Measurements from ENCODE around the gene MBOAT1. TPM values are rescaled to one million over a fixed set of nuclear protein-coding genes. Genes with fewer than 3 reads are reported as not detected.

Gene MBOAT1
- total RNA-seq, 2 experiments from 2014 or later = not detected

GRCh38 chr6:20124545-20124944 lies 87.7 kb downstream of the MBOAT1 start:
- H3K4me1 ChIP-seq (ENCODE audit: insufficient read depth, low read length, poor library complexity, severe bottlenecking) = no peaks in the 10 kb centered on the region
- H3K36me3 ChIP-seq (ENCODE audit: insufficient read depth, low read length) = no peaks in the 10 kb centered on the region
- DNase-seq (ENCODE audit: low spot score) = no peak
- no peak overlapping the region for H3K4me3 ChIP-seq (ENCODE audit: low read depth, low read length, poor library complexity, severe bottlenecking)
- ChIA-PET POLR2A (interaction anchor here (0.6 kb wide), 1 partner anchor 504 kb away, joined by 3 read pairs; no protein-coding TSS in a partner anchor), CTCF (ENCODE audit: unreplicated experiment) (no interaction called here)
- H3K79me2 ChIP-seq (ENCODE audit: insufficient read depth, low read depth, low read length) = no peaks in the 10 kb centered on the region
- H3K9me3 ChIP-seq (ENCODE audit: low read length) = no peaks in the 10 kb centered on the region
- no peak overlapping the region for H3K4me2 ChIP-seq (ENCODE audit: low read length)
- no peak overlapping the region for H3K27ac ChIP-seq (ENCODE audit: low read depth, low read length, poor library complexity, severe bottlenecking)
- BruUV-seq (replicated peaks) = no TSS peak
- no peaks in the 10 kb centered on the region for H3K9me2 ChIP-seq (ENCODE audit: insufficient read depth, low read length)
- TF ChIP-seq EZH2phosphoT487 (IDR thresholded peaks at IDR 0.05; ENCODE audit: borderline replicate concordance, low read depth, low read length) = no peak
- TF ChIP-seq CTCF (conservative IDR thresholded peaks at IDR 0.05; ENCODE audit: low read length) = no peak
- H4K20me1 ChIP-seq (ENCODE audit: insufficient read depth, low read length) = no peaks in the 10 kb centered on the region
- no peak overlapping the region for H2AFZ ChIP-seq (ENCODE audit: low read length)
- intact Hi-C loops (cut with micrococcal nuclease; ENCODE audit: unreplicated experiment) = no loop called here

GRCh38 chr6:20119485-20119884 lies 92.8 kb downstream of the MBOAT1 start:
- CTCF ChIA-PET (ENCODE audit: unreplicated experiment) = no interaction called here
- no peaks in the 10 kb centered on the region for H4K20me1 ChIP-seq (ENCODE audit: insufficient read depth, low read length)
- BruUV-seq (replicated peaks) = no TSS peak
- H3K4me1 ChIP-seq (ENCODE audit: insufficient read depth, low read length, poor library complexity, severe bottlenecking) = no peaks in the 10 kb centered on the region
- H3K9me3 ChIP-seq (ENCODE audit: low read length) = no peaks in the 10 kb centered on the region
- no peak overlapping the region for H3K27ac ChIP-seq (ENCODE audit: low read depth, low read length, poor library complexity, severe bottlenecking)
- intact Hi-C loops (cut with micrococcal nuclease; ENCODE audit: unreplicated experiment) = no loop called here
- H3K9me2 ChIP-seq (ENCODE audit: insufficient read depth, low read length) = no peaks in the 10 kb centered on the region
- POLR2A ChIA-PET = interaction anchor here (0.6 to 1.6 kb wide), 2 partner anchors 13 to 123 kb away, joined by 3 to 5 read pairs; no protein-coding TSS in a partner anchor
- no peak overlapping the region for H3K4me2 ChIP-seq (ENCODE audit: low read length)
- no peaks in the 10 kb centered on the region for H3K79me2 ChIP-seq (ENCODE audit: insufficient read depth, low read depth, low read length)
- H3K36me3 ChIP-seq (ENCODE audit: insufficient read depth, low read length) = no peaks in the 10 kb centered on the region
- DNase-seq (ENCODE audit: low spot score) = no peak
- no peak overlapping the region for H2AFZ ChIP-seq (ENCODE audit: low read length)
- H3K4me3 ChIP-seq (ENCODE audit: low read depth, low read length, poor library complexity, severe bottlenecking) = no peak overlapping the region
- TF ChIP-seq EZH2phosphoT487 (IDR thresholded peaks at IDR 0.05; ENCODE audit: borderline replicate concordance, low read depth, low read length) (no peak), CTCF (conservative IDR thresholded peaks at IDR 0.05; ENCODE audit: low read length) (no peak)

- Histone ChIP-seq H3K9me2 (ENCODE audit: insufficient read depth, low read length) (no peaks in the 10 kb centered on the region), H3K27ac (ENCODE audit: low read depth, low read length, poor library complexity, severe bottlenecking) (no peak overlapping the region), H3K9me3 (ENCODE audit: low read length) (no peaks in the 10 kb centered on the region), H3K79me2 (ENCODE audit: insufficient read depth, low read depth, low read length) (no peaks in the 10 kb centered on the region), H3K36me3 (ENCODE audit: insufficient read depth, low read length) (no peaks in the 10 kb centered on the region), H4K20me1 (ENCODE audit: insufficient read depth, low read length) (no peaks in the 10 kb centered on the region), H2AFZ (ENCODE audit: low read length) (no peak overlapping the region), H3K4me3 (ENCODE audit: low read depth, low read length, poor library complexity, severe bottlenecking) (no peak overlapping the region), H3K4me1 (ENCODE audit: insufficient read depth, low read length, poor library complexity, severe bottlenecking) (no peaks in the 10 kb centered on the region), H3K4me2 (ENCODE audit: low read length) (no peak overlapping the region)
- BruUV-seq (replicated peaks) = no TSS peak
- no peak for TF ChIP-seq CTCF (conservative IDR thresholded peaks at IDR 0.05; ENCODE audit: low read length)
- TF ChIP-seq EZH2phosphoT487 (IDR thresholded peaks at IDR 0.05; ENCODE audit: borderline replicate concordance, low read depth, low read length) = no peak
- CTCF ChIA-PET (ENCODE audit: unreplicated experiment) = no interaction called here
- no peak for DNase-seq (ENCODE audit: low spot score)
- POLR2A ChIA-PET = interaction anchor here (1.0 to 1.6 kb wide), 2 partner anchors 12 to 154 kb away, joined by 3 read pairs; no protein-coding TSS in a partner anchor
- intact Hi-C loops (cut with micrococcal nuclease; ENCODE audit: unreplicated experiment) = no loop called here
Measured at GRCh38 chr6:20118892-20119291, 93.4 kb downstream of the MBOAT1 start.
